Heart right ventricle (tissue), 16 donors: ENCODE measurements around the gene C1QTNF5. TPM values are rescaled to one million over a fixed set of nuclear protein-coding genes. Genes with fewer than 3 reads are reported as not detected.

ENCODE experiments used
- ATAC-seq, 8 donors: fragments of 200-7000 bp; cut with Tn5 transposase; one replicate each; pipeline ENCODE4 v1.9.1; 2020; ENCODE audit warnings: mild to moderate bottlenecking in 8 of 8, moderate library complexity in 8 of 8, moderate number of reproducible peaks in 1 of 8
- DNase-seq, 2 donors: peaks; one replicate each; pipeline ENCODE4 v3.0.0-alpha.2; 2020
- H3K27ac ChIP-seq, 10 donors: fragments of 200-600 bp; sonication (generic) in 2 of 10; one replicate each; pipeline versions ENCODE4 v1.5.0 to v1.8.0; 2020 to 2022; ENCODE audit warnings: mild to moderate bottlenecking in 3 of 10
- H3K27me3 ChIP-seq, 7 donors: fragments of 200-600 bp; one replicate each; pipeline ENCODE4 v1.8.0; 2021 to 2022; ENCODE audit warnings: mild to moderate bottlenecking in 2 of 7
- H3K36me3 ChIP-seq, 9 donors: fragments of 200-600 bp; sonication (generic) in 1 of 9; one replicate each; pipeline versions ENCODE4 v1.5.0 to v1.8.0; 2020 to 2022; ENCODE audit warnings: mild to moderate bottlenecking in 2 of 9
- H3K4me1 ChIP-seq, 9 donors: fragments of 200-600 bp; sonication (generic) in 1 of 9; one replicate each; pipeline versions ENCODE4 v1.5.0 to v1.8.0; 2020 to 2022; ENCODE audit warnings: mild to moderate bottlenecking in 4 of 9
- H3K4me3 ChIP-seq, 10 donors: fragments of 200-600 bp; sonication (generic) in 2 of 10; one replicate each; pipeline versions ENCODE4 v1.5.0 to v1.8.0; 2020 to 2022; ENCODE audit warnings: mild to moderate bottlenecking in 7 of 10, moderate library complexity in 2 of 10
- H3K9me3 ChIP-seq, 11 donors: fragments of 200-600 bp in 10 of 11; sonication (generic) in 2 of 11; one replicate each; pipeline versions ENCODE4 v1.5.0 to v1.8.0; 2013 to 2022; ENCODE audit warnings: mild to moderate bottlenecking in 2 of 11, control low read depth in 1 of 11, moderate library complexity in 1 of 11
- WGBS, 2 donors: extraction: QIAGEN DNeasy Blood & Tissue Kit; methylation state at CpG; one replicate each; pipeline ENCODE4 v1.1.7; 2013; ENCODE audit warnings: inconsistent platforms in 1 of 2; 5-methylcytosine and 5-hydroxymethylcytosine counted together
- intact Hi-C, 10 donors: fragments of 100-400 bp; cut with DNase I; formaldehyde crosslinking; loops; one replicate each; pipeline versions ENCODE4 v1.11.1 to v1.14.2; 2022
- polyA plus RNA-seq, 2 donors: library from polyadenylated mRNA; stranded (reverse); fragments of 200-250 nt; gene quantifications; one replicate each; pipeline ENCODE4 v1.2.3, GENCODE V29; 2013
- total RNA-seq, 10 donors: library from RNA; stranded (reverse); fragmentation: NEBNext Ultra II Directional in 3 of 10; extraction: Animal tissue kit (Norgen Biotek cat#: 25700) in 3 of 10; gene quantifications; one replicate each; pipeline versions ENCODE4 v1.2.1 to v1.2.4, GENCODE V29; 2021 to 2023
- TF ChIP-seq, protein P1 (sequence below), 9 donors: fragments of 200-600 bp; sonication (generic) in 2 of 9; IDR thresholded peaks; one replicate each; pipeline versions ENCODE4 v1.5.0 to v1.8.0; 2021 to 2022; ENCODE audit warnings: antibody characterized with exemption in 9 of 9, mild to moderate bottlenecking in 5 of 9, moderate library complexity in 1 of 9
- donor health status: Arrhythmogenic right ventricular cardiomyopathy.
- donor health status: ischemic (EF 13 %, LVEDD 7.1; RV severe dilation, severe dysfunction).
- donor health status: healthy with polysubstance abuse.
- donor health status: DM: no; HTN: yes; CAD: no.
- donor health status: DM: no; HTN: no; CAD: no.
- donor health status: ischemic (EF 25% LVEDD 6.9; RV normal size, moderate dysfunction).
- donor health status: ischemic (EF 25% LVEDD 5.7; RV mildly dilated, moderate dysfunction).
- donor health status: healthy.
- donor health status: DM: yes; HTN: yes; CAD: no.
- donor health status: Ischemic cardiomyopathy.
- donor health status: ischemic (EF 35%, LVEDD 5.7; RV mildly dilated, moderate dysfunction).
- donor health status: nonischemic (EF 11% LVEDD 7.7; RV severe dilation, severe dysfunction).
- donor health status: DM: yes; HTN: yes; CAD: no.
- donor health status: PGD.
- donor health status: ischemic (EF 29% LVEDD 5.4; RV normal size, mild dysfunction).
- donor health status: nonischemic (EF 23%, LVEDD 6.1; RV moderate dilation, normal function).

C1QTNF5 gene
- total and polyA plus RNA-seq, 12 donors, result 11.4 to 35.7 (median 21.8) TPM

DNA sequence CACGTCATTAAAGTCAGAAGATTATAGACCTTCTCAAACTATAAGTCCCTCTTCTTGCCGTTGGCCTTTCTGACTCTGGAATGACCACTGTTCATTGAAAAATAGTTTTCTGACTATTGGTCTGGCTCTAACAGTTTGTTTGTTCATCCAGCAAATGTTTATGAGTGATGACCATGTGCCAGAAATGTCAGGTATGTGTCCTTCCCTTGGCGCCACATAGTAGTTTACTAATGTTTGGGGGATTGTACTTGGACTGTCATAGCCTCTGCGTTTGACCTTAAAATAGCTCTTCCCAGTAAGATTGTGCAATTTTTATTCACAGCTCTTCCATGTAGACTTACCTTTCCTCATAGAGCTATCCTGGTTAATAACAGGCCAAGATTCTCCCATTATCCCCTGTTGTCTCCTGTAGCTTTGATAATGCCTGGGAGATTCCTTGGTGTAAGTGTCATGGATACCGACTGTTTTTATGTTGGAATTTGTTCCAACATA lies 37.4 kb downstream of the C1QTNF5 start:
- Histone ChIP-seq H3K36me3 (peaks cover 0 to 99% (median 27%) of the 10 kb centered on the region in 9 donors), H3K9me3 (no peaks in the 10 kb centered on the region), H3K27me3 (no peaks in the 10 kb centered on the region), H3K4me3 (no peak overlapping the region), H3K27ac (no peak overlapping the region), H3K4me1 (peaks cover 1 to 47% (median 17%) of the 10 kb centered on the region in 9 donors)
- intact Hi-C loops, result no loop called here
- WGBS, 2 donors, result 90 to 94% methylated on average over 5 of the region's 5 CpGs
- ATAC-seq (no peak), DNase-seq (no peak)
- TF ChIP-seq, protein P1, sequence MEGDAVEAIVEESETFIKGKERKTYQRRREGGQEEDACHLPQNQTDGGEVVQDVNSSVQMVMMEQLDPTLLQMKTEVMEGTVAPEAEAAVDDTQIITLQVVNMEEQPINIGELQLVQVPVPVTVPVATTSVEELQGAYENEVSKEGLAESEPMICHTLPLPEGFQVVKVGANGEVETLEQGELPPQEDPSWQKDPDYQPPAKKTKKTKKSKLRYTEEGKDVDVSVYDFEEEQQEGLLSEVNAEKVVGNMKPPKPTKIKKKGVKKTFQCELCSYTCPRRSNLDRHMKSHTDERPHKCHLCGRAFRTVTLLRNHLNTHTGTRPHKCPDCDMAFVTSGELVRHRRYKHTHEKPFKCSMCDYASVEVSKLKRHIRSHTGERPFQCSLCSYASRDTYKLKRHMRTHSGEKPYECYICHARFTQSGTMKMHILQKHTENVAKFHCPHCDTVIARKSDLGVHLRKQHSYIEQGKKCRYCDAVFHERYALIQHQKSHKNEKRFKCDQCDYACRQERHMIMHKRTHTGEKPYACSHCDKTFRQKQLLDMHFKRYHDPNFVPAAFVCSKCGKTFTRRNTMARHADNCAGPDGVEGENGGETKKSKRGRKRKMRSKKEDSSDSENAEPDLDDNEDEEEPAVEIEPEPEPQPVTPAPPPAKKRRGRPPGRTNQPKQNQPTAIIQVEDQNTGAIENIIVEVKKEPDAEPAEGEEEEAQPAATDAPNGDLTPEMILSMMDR (IDR thresholded peaks at IDR 0.05), result no peak

DNA sequence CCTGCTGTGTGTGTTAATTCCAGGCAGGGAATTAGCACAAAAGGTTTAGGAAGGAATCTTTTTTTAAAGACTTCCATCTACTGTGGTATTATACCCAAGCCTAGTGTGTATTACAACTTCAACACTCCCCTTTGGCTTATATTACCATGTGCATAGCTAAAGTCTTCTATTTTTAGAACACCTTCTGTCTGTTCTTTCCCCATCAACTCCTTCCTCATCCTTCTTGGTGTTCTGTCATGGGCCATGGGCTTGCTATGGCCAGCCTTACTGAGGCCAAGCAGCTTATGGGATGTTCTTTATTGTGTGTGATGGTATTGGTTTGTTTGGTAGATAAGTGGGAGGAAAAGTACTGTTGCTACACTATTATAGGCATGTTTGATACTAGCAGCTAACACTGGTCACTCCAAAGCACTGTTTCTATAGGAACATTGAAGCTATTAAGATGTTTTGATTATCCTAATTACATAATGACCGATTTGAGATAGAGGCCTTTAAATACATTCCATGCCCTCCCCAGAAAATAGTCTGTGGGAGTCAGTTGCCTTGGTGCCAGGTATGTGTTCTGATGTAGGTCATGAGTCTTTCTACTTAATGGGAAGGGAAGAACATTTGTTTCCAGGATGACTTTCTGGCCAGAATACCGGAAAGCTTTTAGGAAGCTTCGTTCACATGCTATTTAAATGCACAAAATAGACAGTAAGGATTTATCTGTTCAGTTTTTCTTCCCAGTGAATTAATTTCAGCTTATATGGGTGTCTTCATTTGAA lies 40.3 kb downstream of the C1QTNF5 start:
- WGBS, 2 donors, result 63 to 66% methylated on average over 3 of the region's 3 CpGs
- H3K27ac ChIP-seq, result peak overlapping the region in 2 of 10 donors; percentile 16 to 77
- no peaks in the 10 kb centered on the region for H3K27me3 ChIP-seq
- intact Hi-C loops, result no loop called here
- TF ChIP-seq, protein P1 (IDR thresholded peaks at IDR 0.05), result no peak
- H3K9me3 ChIP-seq, result no peaks in the 10 kb centered on the region
- peaks cover 0 to 42% (median 24%) of the 10 kb centered on the region in 9 donors for H3K4me1 ChIP-seq
- DNase-seq (no peak), ATAC-seq (peak in 4 of 8 donors; percentile 31 to 40 (median 36))
- H3K4me3 ChIP-seq, result no peak overlapping the region
- H3K36me3 ChIP-seq, result peaks cover 0 to 99% (median 29%) of the 10 kb centered on the region in 9 donors

DNA sequence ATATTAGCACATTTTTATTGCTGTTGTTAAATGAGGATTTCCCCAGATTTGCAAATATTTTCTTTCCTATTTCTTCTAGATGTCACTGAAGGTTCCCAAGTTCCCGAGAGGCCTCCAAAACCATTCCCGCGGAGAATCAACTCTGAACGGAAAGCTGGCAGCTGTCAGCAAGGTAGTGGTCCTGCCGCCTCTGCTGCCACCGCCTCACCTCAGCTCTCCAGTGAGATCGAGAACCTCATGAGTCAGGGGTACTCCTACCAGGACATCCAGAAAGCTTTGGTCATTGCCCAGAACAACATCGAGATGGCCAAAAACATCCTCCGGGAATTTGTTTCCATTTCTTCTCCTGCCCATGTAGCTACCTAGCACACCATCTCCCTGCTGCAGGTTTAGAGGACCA lies 41.3 kb downstream of the C1QTNF5 start:
- H3K27ac ChIP-seq, result peak overlapping the region in 4 of 10 donors; percentile 16 to 77 (median 40)
- no peak for ATAC-seq
- H3K27me3 ChIP-seq, result no peaks in the 10 kb centered on the region
- H3K4me3 ChIP-seq, result no peak overlapping the region
- no peaks in the 10 kb centered on the region for H3K9me3 ChIP-seq
- intact Hi-C loops, result loop anchor here in 1 of 10 donors (10.0 kb wide), 1 partner anchor 95 kb away; the partner anchor contains the start of gene CBL
- H3K36me3 ChIP-seq, result peaks cover 0 to 98% (median 29%) of the 10 kb centered on the region in 9 donors
- no peak for DNase-seq
- peaks cover 0 to 42% (median 24%) of the 10 kb centered on the region in 9 donors for H3K4me1 ChIP-seq
- 94 to 95% methylated on average over 9 of the region's 9 CpGs for WGBS, 2 donors
- TF ChIP-seq, protein P1 (IDR thresholded peaks at IDR 0.05), result no peak

GRCh38 chr11:119298726-119299125 lies 42.0 kb downstream of the C1QTNF5 start:
- Histone ChIP-seq H3K27ac (peak overlapping the region in 7 of 10 donors; percentile 57 to 77 (median 73)), H3K4me3 (no peak overlapping the region), H3K9me3 (no peaks in the 10 kb centered on the region), H3K27me3 (no peaks in the 10 kb centered on the region), H3K36me3 (peaks cover 0 to 96% (median 29%) of the 10 kb centered on the region in 9 donors), H3K4me1 (peaks cover 0 to 42% (median 24%) of the 10 kb centered on the region in 9 donors)
- intact Hi-C loops, result loop anchor here in 1 of 10 donors (10.0 kb wide), 1 partner anchor 94 kb away; the partner anchor contains the start of gene CBL
- WGBS, 2 donors, result 41 to 64% methylated on average over 2 of the region's 2 CpGs
- TF ChIP-seq, protein P1 (IDR thresholded peaks at IDR 0.05), result no peak
- DNase-seq (peak; percentile 61 to 65), ATAC-seq (peak; percentile 79 to 96 (median 88))
